Gastroesophageal sphincter (tissue), 3 donors: ENCODE data around the gene CLMP.

Experiments
- POLR2A ChIP-seq, 2 donors: fragments of 450-650 bp; IDR thresholded peaks; one replicate each; pipeline ENCODE4 v1.6.1; 2017; ENCODE audit warnings: antibody characterized with exemption in 2 of 2, mild to moderate bottlenecking in 2 of 2, moderate library complexity in 1 of 2
- POLR2AphosphoS5 ChIP-seq: sonication (generic); formaldehyde crosslinking; IDR thresholded peaks from one replicate; pipeline ENCODE4 v1.6.1; 2017; ENCODE audit warnings: antibody characterized with exemption
- TF ChIP-seq, protein P1 (sequence below), 4 experiments: fragments of 200-600 bp in 2 of 4; fragments of 450-650 bp in 2 of 4; sonication (generic) in 1 of 4; IDR thresholded peaks; one replicate each; pipeline ENCODE4 v1.5.1; 2017 to 2019; ENCODE audit warnings: antibody characterized with exemption in 4 of 4, mild to moderate bottlenecking in 2 of 4, moderate library complexity in 2 of 4

DNA sequence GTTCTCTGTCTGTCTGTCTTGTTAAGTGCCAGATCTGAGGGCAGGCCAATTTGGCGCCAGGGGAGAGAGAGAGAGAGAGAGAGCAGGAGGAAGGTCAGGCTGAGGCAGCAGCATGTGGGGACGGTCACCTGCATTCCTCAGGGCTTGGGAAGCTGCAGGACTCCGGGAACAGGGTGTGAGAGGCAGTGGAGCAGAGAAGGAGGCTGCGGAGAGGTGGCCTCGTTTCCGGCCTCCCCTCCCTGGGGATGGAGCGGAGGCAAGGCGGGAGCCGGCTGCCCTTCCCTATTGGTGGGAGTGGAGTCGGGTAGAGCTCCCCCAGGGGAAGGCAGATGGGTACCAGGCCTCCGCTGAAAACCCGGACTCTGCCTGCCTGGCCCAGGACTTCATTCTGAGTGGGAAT lies 9.7 kb downstream of the CLMP start:
- TF ChIP-seq POLR2A (IDR thresholded peaks at IDR 0.05) (no peak), POLR2AphosphoS5 (no peak)
- TF ChIP-seq, protein P1, sequence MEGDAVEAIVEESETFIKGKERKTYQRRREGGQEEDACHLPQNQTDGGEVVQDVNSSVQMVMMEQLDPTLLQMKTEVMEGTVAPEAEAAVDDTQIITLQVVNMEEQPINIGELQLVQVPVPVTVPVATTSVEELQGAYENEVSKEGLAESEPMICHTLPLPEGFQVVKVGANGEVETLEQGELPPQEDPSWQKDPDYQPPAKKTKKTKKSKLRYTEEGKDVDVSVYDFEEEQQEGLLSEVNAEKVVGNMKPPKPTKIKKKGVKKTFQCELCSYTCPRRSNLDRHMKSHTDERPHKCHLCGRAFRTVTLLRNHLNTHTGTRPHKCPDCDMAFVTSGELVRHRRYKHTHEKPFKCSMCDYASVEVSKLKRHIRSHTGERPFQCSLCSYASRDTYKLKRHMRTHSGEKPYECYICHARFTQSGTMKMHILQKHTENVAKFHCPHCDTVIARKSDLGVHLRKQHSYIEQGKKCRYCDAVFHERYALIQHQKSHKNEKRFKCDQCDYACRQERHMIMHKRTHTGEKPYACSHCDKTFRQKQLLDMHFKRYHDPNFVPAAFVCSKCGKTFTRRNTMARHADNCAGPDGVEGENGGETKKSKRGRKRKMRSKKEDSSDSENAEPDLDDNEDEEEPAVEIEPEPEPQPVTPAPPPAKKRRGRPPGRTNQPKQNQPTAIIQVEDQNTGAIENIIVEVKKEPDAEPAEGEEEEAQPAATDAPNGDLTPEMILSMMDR (IDR thresholded peaks at IDR 0.05): no peak
